Heart left ventricle (tissue), 13 donors: ENCODE results near the gene TTF2.

Source experiments
- POLR2A ChIP-seq, 2 donors: fragments of 450-650 bp; IDR thresholded peaks; one replicate each; pipeline ENCODE4 v1.6.1; 2017; ENCODE audit warnings: antibody characterized with exemption in 2 of 2, mild to moderate bottlenecking in 2 of 2, moderate library complexity in 2 of 2
- TF ChIP-seq, protein P1 (sequence below), 12 donors: fragments of 200-600 bp; sonication (generic) in 4 of 12; IDR thresholded peaks; one replicate each; pipeline versions ENCODE4 v1.5.0 to v1.8.0; 2018 to 2022; ENCODE audit warnings: antibody characterized with exemption in 12 of 12, mild to moderate bottlenecking in 5 of 12
- donor health status: ischemic (EF 13 %, LVEDD 7.1; RV severe dilation, severe dysfunction).
- donor health status: DM: no; HTN: yes; CAD: no.
- donor health status: DM: no; HTN: no; CAD: no.
- donor health status: ischemic (EF 25% LVEDD 6.9; RV normal size, moderate dysfunction).
- donor health status: ischemic (EF 25% LVEDD 5.7; RV mildly dilated, moderate dysfunction).
- donor health status: ischemic (EF 35%, LVEDD 5.7; RV mildly dilated, moderate dysfunction).
- donor health status: nonischemic (EF 11% LVEDD 7.7; RV severe dilation, severe dysfunction).
- donor health status: DM: yes; HTN: yes; CAD: no.
- donor health status: PGD.
- donor health status: ischemic (EF 29% LVEDD 5.4; RV normal size, mild dysfunction).
- donor health status: nonischemic (EF 23%, LVEDD 6.1; RV moderate dilation, normal function).

GRCh38 chr1:117059334-117059677 is 820 bp upstream of the TTF2 start:
- no peak for TF ChIP-seq POLR2A (IDR thresholded peaks at IDR 0.05)
- TF ChIP-seq, protein P1, sequence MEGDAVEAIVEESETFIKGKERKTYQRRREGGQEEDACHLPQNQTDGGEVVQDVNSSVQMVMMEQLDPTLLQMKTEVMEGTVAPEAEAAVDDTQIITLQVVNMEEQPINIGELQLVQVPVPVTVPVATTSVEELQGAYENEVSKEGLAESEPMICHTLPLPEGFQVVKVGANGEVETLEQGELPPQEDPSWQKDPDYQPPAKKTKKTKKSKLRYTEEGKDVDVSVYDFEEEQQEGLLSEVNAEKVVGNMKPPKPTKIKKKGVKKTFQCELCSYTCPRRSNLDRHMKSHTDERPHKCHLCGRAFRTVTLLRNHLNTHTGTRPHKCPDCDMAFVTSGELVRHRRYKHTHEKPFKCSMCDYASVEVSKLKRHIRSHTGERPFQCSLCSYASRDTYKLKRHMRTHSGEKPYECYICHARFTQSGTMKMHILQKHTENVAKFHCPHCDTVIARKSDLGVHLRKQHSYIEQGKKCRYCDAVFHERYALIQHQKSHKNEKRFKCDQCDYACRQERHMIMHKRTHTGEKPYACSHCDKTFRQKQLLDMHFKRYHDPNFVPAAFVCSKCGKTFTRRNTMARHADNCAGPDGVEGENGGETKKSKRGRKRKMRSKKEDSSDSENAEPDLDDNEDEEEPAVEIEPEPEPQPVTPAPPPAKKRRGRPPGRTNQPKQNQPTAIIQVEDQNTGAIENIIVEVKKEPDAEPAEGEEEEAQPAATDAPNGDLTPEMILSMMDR (IDR thresholded peaks at IDR 0.05): no peak
